Stomach (tissue), 4 donors: Measurements from ENCODE around the gene AMHR2.

Experiments used
- EP300 ChIP-seq: sonication (generic); formaldehyde crosslinking; IDR thresholded peaks from one replicate; pipeline ENCODE4 v1.6.1; 2017; ENCODE audit warnings: antibody characterized with exemption
- POLR2A ChIP-seq, 4 donors: fragments of 450-650 bp; IDR thresholded peaks; one replicate each; pipeline ENCODE4 v1.6.1; 2016; ENCODE audit warnings: antibody characterized with exemption in 4 of 4, control low read depth in 2 of 4, mild to moderate bottlenecking in 1 of 4, moderate library complexity in 1 of 4
- POLR2AphosphoS5 ChIP-seq, 3 donors: sonication (generic); formaldehyde crosslinking; IDR thresholded peaks; one replicate each; pipeline ENCODE4 v1.6.1; 2016; ENCODE audit warnings: antibody characterized with exemption in 3 of 3
- TF ChIP-seq, protein P1 (sequence below), 7 experiments: fragments of 450-650 bp in 4 of 7; fragments of 200-600 bp in 3 of 7; sonication (generic) in 3 of 7; IDR thresholded peaks; one replicate each; pipeline ENCODE4 v1.5.1; 2016 to 2019; ENCODE audit warnings: antibody characterized with exemption in 7 of 7, control low read depth in 2 of 7, mild to moderate bottlenecking in 1 of 7

GRCh38 chr12:53389702-53390101, 34.0 kb upstream of the AMHR2 start:
- TF ChIP-seq, protein P1, sequence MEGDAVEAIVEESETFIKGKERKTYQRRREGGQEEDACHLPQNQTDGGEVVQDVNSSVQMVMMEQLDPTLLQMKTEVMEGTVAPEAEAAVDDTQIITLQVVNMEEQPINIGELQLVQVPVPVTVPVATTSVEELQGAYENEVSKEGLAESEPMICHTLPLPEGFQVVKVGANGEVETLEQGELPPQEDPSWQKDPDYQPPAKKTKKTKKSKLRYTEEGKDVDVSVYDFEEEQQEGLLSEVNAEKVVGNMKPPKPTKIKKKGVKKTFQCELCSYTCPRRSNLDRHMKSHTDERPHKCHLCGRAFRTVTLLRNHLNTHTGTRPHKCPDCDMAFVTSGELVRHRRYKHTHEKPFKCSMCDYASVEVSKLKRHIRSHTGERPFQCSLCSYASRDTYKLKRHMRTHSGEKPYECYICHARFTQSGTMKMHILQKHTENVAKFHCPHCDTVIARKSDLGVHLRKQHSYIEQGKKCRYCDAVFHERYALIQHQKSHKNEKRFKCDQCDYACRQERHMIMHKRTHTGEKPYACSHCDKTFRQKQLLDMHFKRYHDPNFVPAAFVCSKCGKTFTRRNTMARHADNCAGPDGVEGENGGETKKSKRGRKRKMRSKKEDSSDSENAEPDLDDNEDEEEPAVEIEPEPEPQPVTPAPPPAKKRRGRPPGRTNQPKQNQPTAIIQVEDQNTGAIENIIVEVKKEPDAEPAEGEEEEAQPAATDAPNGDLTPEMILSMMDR (IDR thresholded peaks at IDR 0.05) = no peak
- TF ChIP-seq POLR2A (IDR thresholded peaks at IDR 0.05) (no peak), POLR2AphosphoS5 (IDR thresholded peaks at IDR 0.05) (no peak), EP300 (no peak)
